ENCODE measurements around the gene TEX51.

TEX51 gene

DNA sequence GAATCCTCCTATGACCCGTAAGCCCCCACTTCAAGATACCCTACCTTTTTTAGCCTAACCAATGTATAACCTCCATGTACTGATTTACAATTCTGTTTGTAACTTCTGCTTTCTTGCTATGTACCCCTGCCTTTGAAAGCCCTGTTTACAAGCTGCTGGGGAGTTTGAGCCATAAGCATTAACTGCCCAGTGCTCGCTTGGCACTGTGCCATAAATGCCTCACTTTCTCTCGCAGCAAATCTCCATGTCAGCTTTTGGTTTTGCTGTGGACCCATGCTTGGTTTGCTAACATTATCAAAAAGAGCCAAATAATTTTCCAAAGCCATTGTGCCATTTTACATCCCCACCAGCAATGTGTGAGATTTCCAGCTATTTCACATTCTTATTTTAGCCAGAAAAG lies 51.8 kb downstream of the TEX51 start:
- DNase-seq (ENCODE audit: low read depth, low spot score) = no peak
